ENCODE results near the gene MAT2B. TPM values are rescaled to one million over a fixed set of nuclear protein-coding genes. Genes with fewer than 3 reads are reported as not detected.

The MAT2B gene
- polyA plus RNA-seq, 1 donor (not counting 4 experiments of a cell fraction or from before 2014, with no cell fraction given) = 68.5 TPM

GRCh38 chr5:163544041-163544440 is 38.6 kb downstream of the MAT2B start:
- DNase-seq (ENCODE audit: low read depth, low spot score) (no peak), FAIRE-seq (no peak)
- Histone ChIP-seq H3K4me2 (ENCODE audit: control insufficient read depth, extremely low read depth, insufficient read depth, low read depth, low read length) (no peak overlapping the region), H4K20me1 (ENCODE audit: control insufficient read depth, extremely low read depth, insufficient read depth, low read length) (no peaks in the 10 kb centered on the region), H3K9me3 (ENCODE audit: control insufficient read depth, low read depth, low read length) (no peaks in the 10 kb centered on the region), H2AFZ (ENCODE audit: control insufficient read depth, low read length) (no peak overlapping the region), H3K4me1 (ENCODE audit: control insufficient read depth, extremely low read depth, insufficient read depth, low read length) (no peaks in the 10 kb centered on the region), H3K27me3 (ENCODE audit: control insufficient read depth, extremely low read depth, insufficient read depth, low read length) (no peaks in the 10 kb centered on the region), H3K9ac (ENCODE audit: control insufficient read depth, extremely low read depth, insufficient read depth, low read length) (no peak overlapping the region), H3K9me1 (ENCODE audit: control insufficient read depth, extremely low read depth, insufficient read depth, low read length) (no peaks in the 10 kb centered on the region), H3K79me2 (ENCODE audit: control insufficient read depth, insufficient read depth, low read length) (no peaks in the 10 kb centered on the region), H3K36me3 (ENCODE audit: control insufficient read depth in 2 of 2, extremely low read depth in 1 of 2, insufficient read depth in 2 of 2, low read length in 2 of 2) (no peaks in the 10 kb centered on the region), H3K4me3 (ENCODE audit: control insufficient read depth in 2 of 3, extremely low read depth in 1 of 3, insufficient read depth in 2 of 3, low read depth in 1 of 3, low read length in 3 of 3) (no peak overlapping the region), H3K27ac (ENCODE audit: control insufficient read depth, insufficient read depth, low read length) (no peak overlapping the region)
- dilution Hi-C loops (cut with MboI; ENCODE audit: extremely low pct_ligation_motif_present, low sequenced_read_pairs) = no loop called here
- TF ChIP-seq EZH2 (IDR thresholded peaks at IDR 0.05; ENCODE audit: low read length) = no peak
- TF ChIP-seq CTCF (optimal IDR thresholded peaks at IDR 0.05 in 1 of 3, IDR thresholded peaks at IDR 0.05 in 1 of 3, conservative IDR thresholded peaks at IDR 0.05 in 1 of 3; ENCODE audit: extremely low read depth in 1 of 3, insufficient read depth in 2 of 3, low read length in 3 of 3) = no peak

- dilution Hi-C loops (cut with MboI; ENCODE audit: extremely low pct_ligation_motif_present, low sequenced_read_pairs) = no loop called here
- Histone ChIP-seq H3K27ac (ENCODE audit: control insufficient read depth, insufficient read depth, low read length) (no peak overlapping the region), H3K79me2 (ENCODE audit: control insufficient read depth, insufficient read depth, low read length) (no peaks in the 10 kb centered on the region), H3K27me3 (ENCODE audit: control insufficient read depth, extremely low read depth, insufficient read depth, low read length) (no peaks in the 10 kb centered on the region), H3K9ac (ENCODE audit: control insufficient read depth, extremely low read depth, insufficient read depth, low read length) (no peak overlapping the region), H3K4me1 (ENCODE audit: control insufficient read depth, extremely low read depth, insufficient read depth, low read length) (no peaks in the 10 kb centered on the region), H4K20me1 (ENCODE audit: control insufficient read depth, extremely low read depth, insufficient read depth, low read length) (no peaks in the 10 kb centered on the region), H3K4me3 (ENCODE audit: control insufficient read depth in 2 of 3, extremely low read depth in 1 of 3, insufficient read depth in 2 of 3, low read depth in 1 of 3, low read length in 3 of 3) (no peak overlapping the region), H3K36me3 (ENCODE audit: control insufficient read depth in 2 of 2, extremely low read depth in 1 of 2, insufficient read depth in 2 of 2, low read length in 2 of 2) (no peaks in the 10 kb centered on the region), H3K4me2 (ENCODE audit: control insufficient read depth, extremely low read depth, insufficient read depth, low read depth, low read length) (no peak overlapping the region), H3K9me3 (ENCODE audit: control insufficient read depth, low read depth, low read length) (no peaks in the 10 kb centered on the region), H3K9me1 (ENCODE audit: control insufficient read depth, extremely low read depth, insufficient read depth, low read length) (no peaks in the 10 kb centered on the region), H2AFZ (ENCODE audit: control insufficient read depth, low read length) (no peak overlapping the region)
- no peak for DNase-seq (ENCODE audit: low read depth, low spot score)
- no peak for TF ChIP-seq CTCF (optimal IDR thresholded peaks at IDR 0.05 in 1 of 3, IDR thresholded peaks at IDR 0.05 in 1 of 3, conservative IDR thresholded peaks at IDR 0.05 in 1 of 3; ENCODE audit: extremely low read depth in 1 of 3, insufficient read depth in 2 of 3, low read length in 3 of 3)
- no peak for TF ChIP-seq EZH2 (IDR thresholded peaks at IDR 0.05; ENCODE audit: low read length)
- FAIRE-seq = no peak
Measured at GRCh38 chr5:163544836-163545235, 39.4 kb downstream of the MAT2B start.
